Ovary (tissue), 9 donors: ENCODE measurements around the gene SLC12A8. TPM values are rescaled to one million over a fixed set of nuclear protein-coding genes. Genes with fewer than 3 reads are reported as not detected.

Experiments
- DNase-seq, 5 donors: peaks; one replicate each; pipeline ENCODE4 v3.0.0-alpha.2; 2019 to 2020
- H3K27ac ChIP-seq, 2 donors: fragments of 200-600 bp; one replicate each; pipeline versions ENCODE4 v1.5.1 to v1.8.0; 2019 to 2022
- H3K27me3 ChIP-seq: fragments of 200-600 bp; one replicate; pipeline ENCODE4 v1.8.0; 2022
- H3K36me3 ChIP-seq: fragments of 200-600 bp; sonication (generic); one replicate; pipeline ENCODE4 v1.5.1; 2019
- H3K4me1 ChIP-seq: one replicate; pipeline ENCODE4 v1.8.1; 2013; ENCODE audit warnings: mild to moderate bottlenecking, moderate library complexity; ENCODE audit not compliant: insufficient read depth
- H3K4me3 ChIP-seq: fragments of 200-600 bp; sonication (generic); one replicate; pipeline ENCODE4 v1.5.1; 2017
- H3K9me3 ChIP-seq, 2 donors: fragments of 200-600 bp in 1 of 2; sonication (generic) in 1 of 2; one replicate each; pipeline versions ENCODE4 v1.5.1 to v1.8.1; 2013 to 2019; ENCODE audit warnings: mild to moderate bottlenecking in 1 of 2, moderate library complexity in 1 of 2
- EP300 ChIP-seq: sonication (generic); formaldehyde crosslinking; IDR thresholded peaks from one replicate; pipeline ENCODE4 v1.6.1; 2017; ENCODE audit warnings: antibody characterized with exemption
- POLR2A ChIP-seq: fragments of 450-650 bp; IDR thresholded peaks from one replicate; pipeline ENCODE4 v1.6.1; 2017; ENCODE audit warnings: antibody characterized with exemption, mild to moderate bottlenecking, moderate library complexity
- WGBS, 3 donors: extraction: QIAGEN DNeasy Blood & Tissue Kit in 1 of 3; methylation state at CpG; one replicate each; pipeline versions ENCODE4 v1.1.5 to v1.1.7; 2013 to 2017; 5-methylcytosine and 5-hydroxymethylcytosine counted together
- intact Hi-C, 4 donors: fragments of 100-400 bp; cut with DNase I; formaldehyde crosslinking; loops; one replicate each; pipeline versions ENCODE4 v1.11.0 to v1.15.1; 2022 to 2023
- polyA plus RNA-seq, 2 donors: library from polyadenylated mRNA; stranded (reverse); fragments of 200-250 nt in 1 of 2; fragments of 350-450 nt in 1 of 2; fragmentation: Illumina TruSeq in 1 of 2; extraction: RNeasy Lipid Tissue Mini Kit (QIAGEN cat#74804) in 1 of 2; gene quantifications; one replicate each; pipeline ENCODE4 v1.2.3, GENCODE V29; 2013 to 2014
- total RNA-seq, 7 donors: library from RNA; depleted of rRNA in 2 of 7; stranded (reverse); fragments of >200 nt in 2 of 7; fragmentation: NEBNext Ultra II Directional in 3 of 7; extraction: Animal tissue kit (Norgen Biotek cat#: 25700) in 3 of 7; gene quantifications; one replicate each; pipeline versions ENCODE4 v1.1.0 to v1.2.4, GENCODE V29; 2016 to 2023
- TF ChIP-seq, protein P1 (sequence below), 3 donors: fragments of 450-650 bp in 2 of 3; fragments of 200-600 bp in 1 of 3; IDR thresholded peaks; one replicate each; pipeline versions ENCODE4 v1.5.1 to v1.8.0; 2016 to 2022; ENCODE audit warnings: antibody characterized with exemption in 3 of 3, mild to moderate bottlenecking in 1 of 3
- donor health status: DM: no; HTN: no; CAD: no; lungs with moderate emphysema.
- donor health status: DM: no; HTN: no; CAD: no.
- donor health status: Bipolar disorder and iron deficiency.
- donor health status: DM: yes; HTN: yes; CAD: no.
- donor health status: DM: no; HTN: no; CAD: no.
- donor health status: DM: yes; HTN: yes; CAD: no.

Gene SLC12A8
- total and polyA plus RNA-seq, 9 donors, result 0.28 to 11.5 (median 1.5) TPM

DNA sequence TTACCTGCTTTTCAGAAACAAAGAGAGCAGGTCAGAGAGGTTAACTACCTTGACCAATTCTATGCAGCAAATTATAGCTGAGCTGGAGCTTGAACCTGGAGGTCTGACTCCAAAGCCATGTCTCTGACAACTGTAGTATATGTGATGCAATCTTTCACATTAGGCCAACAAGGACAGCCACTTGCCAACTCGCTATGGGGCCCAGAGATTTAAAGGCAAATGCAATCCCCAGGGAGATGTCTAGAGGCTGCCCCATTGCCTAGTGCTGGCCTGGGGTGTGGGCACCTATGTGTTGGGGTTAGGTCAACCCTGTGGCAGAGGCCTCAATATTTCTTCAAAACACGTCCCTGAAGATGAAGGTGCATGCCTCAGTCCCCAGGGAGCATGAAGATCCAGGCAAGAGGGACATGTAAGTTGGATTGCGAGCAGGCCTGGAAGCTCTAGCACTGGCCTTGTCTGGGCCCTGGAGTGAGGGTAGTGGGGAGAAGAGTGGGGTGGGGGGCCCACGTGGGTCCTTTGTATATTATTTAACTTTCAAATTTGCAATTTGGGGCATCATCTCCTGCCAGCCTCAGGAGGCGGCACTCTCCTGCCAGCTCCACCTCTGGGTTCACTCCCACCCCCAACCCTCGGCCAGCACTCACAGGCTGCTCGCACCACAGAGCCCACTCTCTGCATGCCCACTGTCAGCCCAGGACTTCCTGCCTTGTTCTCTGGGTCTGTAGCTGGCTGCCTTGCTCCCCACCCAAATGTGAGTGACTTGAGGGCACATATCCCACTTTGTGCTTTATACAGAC lies 64.3 kb downstream of the SLC12A8 start:
- no peak for DNase-seq
- Histone ChIP-seq H3K4me3 (no peak overlapping the region), H3K27ac (no peak overlapping the region), H3K27me3 (no peaks in the 10 kb centered on the region), H3K9me3 (no peaks in the 10 kb centered on the region), H3K36me3 (no peaks in the 10 kb centered on the region), H3K4me1 (peaks cover 7% of the 10 kb centered on the region)
- 83 to 94% (median 94%) methylated on average over 7 of the region's 7 CpGs for WGBS, 3 donors
- TF ChIP-seq, protein P1, sequence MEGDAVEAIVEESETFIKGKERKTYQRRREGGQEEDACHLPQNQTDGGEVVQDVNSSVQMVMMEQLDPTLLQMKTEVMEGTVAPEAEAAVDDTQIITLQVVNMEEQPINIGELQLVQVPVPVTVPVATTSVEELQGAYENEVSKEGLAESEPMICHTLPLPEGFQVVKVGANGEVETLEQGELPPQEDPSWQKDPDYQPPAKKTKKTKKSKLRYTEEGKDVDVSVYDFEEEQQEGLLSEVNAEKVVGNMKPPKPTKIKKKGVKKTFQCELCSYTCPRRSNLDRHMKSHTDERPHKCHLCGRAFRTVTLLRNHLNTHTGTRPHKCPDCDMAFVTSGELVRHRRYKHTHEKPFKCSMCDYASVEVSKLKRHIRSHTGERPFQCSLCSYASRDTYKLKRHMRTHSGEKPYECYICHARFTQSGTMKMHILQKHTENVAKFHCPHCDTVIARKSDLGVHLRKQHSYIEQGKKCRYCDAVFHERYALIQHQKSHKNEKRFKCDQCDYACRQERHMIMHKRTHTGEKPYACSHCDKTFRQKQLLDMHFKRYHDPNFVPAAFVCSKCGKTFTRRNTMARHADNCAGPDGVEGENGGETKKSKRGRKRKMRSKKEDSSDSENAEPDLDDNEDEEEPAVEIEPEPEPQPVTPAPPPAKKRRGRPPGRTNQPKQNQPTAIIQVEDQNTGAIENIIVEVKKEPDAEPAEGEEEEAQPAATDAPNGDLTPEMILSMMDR (IDR thresholded peaks at IDR 0.05), result no peak
- no peak for TF ChIP-seq EP300
- no peak for TF ChIP-seq POLR2A
- intact Hi-C loops, result loop anchor here in 1 of 4 donors (10.0 kb wide), 1 partner anchor 93 kb away; the partner anchor contains the start of gene HEG1

DNA sequence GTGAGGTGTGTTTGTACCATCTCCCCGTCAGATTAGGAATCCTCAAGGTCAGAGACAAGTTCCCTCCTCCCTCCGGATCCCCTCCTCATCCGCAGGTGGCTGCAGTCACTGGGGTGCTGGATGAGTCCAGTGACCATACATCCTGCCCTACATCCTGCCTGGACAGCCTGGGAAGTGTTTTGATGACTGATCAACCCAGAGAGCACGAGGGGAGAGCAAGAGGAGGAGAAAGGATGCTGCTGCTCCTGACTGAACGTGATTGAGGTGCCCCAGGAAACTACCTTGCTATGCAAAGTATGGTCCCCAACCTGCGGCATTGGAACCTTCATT lies 65.1 kb downstream of the SLC12A8 start:
- intact Hi-C loops, result loop anchor here in 1 of 4 donors (10.0 kb wide), 1 partner anchor 93 kb away; the partner anchor contains the start of gene HEG1

DNA sequence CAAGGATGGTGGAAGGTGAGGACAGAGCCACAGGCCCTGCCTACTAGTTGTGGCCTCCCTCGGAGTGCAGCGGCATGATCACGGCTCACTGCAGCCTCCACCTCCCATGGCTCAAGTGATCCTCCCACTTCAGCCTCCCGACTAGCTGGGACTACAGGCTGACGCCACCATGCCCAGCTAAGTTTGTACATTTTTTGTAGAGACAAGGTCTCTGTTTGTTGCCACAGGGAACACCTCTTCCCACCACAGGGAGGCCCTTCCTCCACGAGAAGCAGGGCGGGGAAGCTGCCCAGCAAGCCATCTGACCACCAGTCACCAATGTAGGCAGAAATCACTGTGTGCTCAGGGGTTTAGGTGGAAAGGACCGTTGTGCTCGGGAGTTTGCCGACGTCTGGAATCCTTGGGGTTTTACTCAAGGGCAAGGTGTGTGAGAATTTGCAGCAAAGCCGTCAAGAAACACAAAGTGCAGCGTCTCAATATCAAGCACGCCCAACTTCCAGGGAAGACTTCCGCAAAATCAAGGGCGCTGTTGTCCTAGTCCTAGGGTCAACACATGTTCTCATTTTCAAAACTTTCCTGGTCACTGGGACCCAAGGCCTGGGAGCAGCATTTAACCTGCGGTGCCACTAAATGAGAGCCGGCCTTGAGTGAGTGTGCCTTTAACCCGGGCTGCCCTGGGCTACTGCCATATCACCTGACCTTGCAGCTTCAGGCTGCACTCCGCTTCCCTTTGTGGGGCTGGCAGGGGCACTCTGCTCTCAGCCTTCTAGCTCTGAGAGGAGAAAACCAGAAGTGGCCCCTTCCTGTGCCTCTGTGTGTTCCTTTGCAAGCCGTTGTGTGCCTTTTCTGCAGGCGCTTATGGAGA lies 65.7 kb downstream of the SLC12A8 start:
- H3K4me3 ChIP-seq, result no peak overlapping the region
- H3K27me3 ChIP-seq, result no peaks in the 10 kb centered on the region
- no peaks in the 10 kb centered on the region for H3K9me3 ChIP-seq
- H3K27ac ChIP-seq, result no peak overlapping the region
- intact Hi-C loops, result loop anchor here in 1 of 4 donors (10.0 kb wide), 1 partner anchor 92 kb away; the partner anchor contains the start of gene HEG1
- TF ChIP-seq, protein P1 (IDR thresholded peaks at IDR 0.05), result no peak
- no peak for TF ChIP-seq POLR2A
- no peak for TF ChIP-seq EP300
- H3K36me3 ChIP-seq, result no peaks in the 10 kb centered on the region
- peaks cover 7% of the 10 kb centered on the region for H3K4me1 ChIP-seq
- DNase-seq, result no peak
- 84 to 94% (median 86%) methylated on average over 22 of the region's 22 CpGs for WGBS, 3 donors

More for the DNA sequence above, 65.1 kb downstream of the SLC12A8 start:
- peaks cover 7% of the 10 kb centered on the region for H3K4me1 ChIP-seq
- no peak for TF ChIP-seq POLR2A
- TF ChIP-seq EP300, result no peak
- TF ChIP-seq, protein P1 (IDR thresholded peaks at IDR 0.05), result no peak
- no peaks in the 10 kb centered on the region for H3K36me3 ChIP-seq
- no peak overlapping the region for H3K4me3 ChIP-seq
- H3K27me3 ChIP-seq, result no peaks in the 10 kb centered on the region
- no peaks in the 10 kb centered on the region for H3K9me3 ChIP-seq
- H3K27ac ChIP-seq, result no peak overlapping the region
- no peak for DNase-seq
- 62 to 90% (median 63%) methylated on average over 6 of the region's 6 CpGs for WGBS, 3 donors

DNA sequence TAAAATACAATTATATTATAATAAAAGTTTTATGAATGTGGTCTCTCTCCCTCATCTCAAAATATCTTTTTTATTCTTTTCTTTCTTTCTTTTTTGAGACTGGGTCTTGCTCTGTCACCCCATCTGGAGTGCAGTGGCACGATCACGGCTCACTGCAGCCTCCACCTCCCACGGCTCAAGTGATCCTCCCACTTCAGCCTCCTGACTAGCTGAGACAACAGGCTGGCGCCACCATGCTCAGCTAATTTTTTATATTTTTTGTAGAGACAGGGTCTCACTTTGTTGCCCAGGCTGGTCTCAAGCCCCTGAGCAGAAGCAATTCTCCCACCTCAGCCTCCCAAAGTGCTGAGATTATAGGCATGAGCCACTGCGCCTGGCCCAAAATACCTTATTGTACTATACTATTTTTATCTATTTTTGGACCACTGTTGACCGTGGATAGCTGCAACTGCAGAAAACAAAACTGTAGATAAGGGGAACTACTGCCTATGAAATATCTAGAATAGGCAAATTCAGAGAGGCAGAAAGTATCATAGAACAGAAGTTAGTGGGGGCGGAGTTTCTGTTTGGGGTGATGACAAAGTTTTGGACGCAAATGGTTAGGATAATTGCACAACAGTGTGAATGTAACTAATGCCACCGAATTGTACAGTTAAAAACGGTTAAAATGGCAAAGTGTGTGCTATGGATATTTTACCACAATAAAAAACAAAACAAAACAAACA lies 66.6 kb downstream of the SLC12A8 start:
- peaks cover 7% of the 10 kb centered on the region for H3K4me1 ChIP-seq
- H3K4me3 ChIP-seq, result no peak overlapping the region
- no peak overlapping the region for H3K27ac ChIP-seq
- DNase-seq, result no peak
- no peaks in the 10 kb centered on the region for H3K9me3 ChIP-seq
- intact Hi-C loops, result loop anchor here in 1 of 4 donors (10.0 kb wide), 1 partner anchor 91 kb away; the partner anchor contains the start of gene HEG1
- TF ChIP-seq, protein P1 (IDR thresholded peaks at IDR 0.05), result no peak
- no peak for TF ChIP-seq EP300
- TF ChIP-seq POLR2A, result no peak
- WGBS, 3 donors, result 71 to 88% (median 82%) methylated on average over 10 of the region's 10 CpGs
- H3K36me3 ChIP-seq, result no peaks in the 10 kb centered on the region
- H3K27me3 ChIP-seq, result no peaks in the 10 kb centered on the region
